GM19351 (cell line): Measurements from ENCODE around the gene DOCK4.

Experiments
- ATAC-seq: cut with Tn5 transposase; IDR thresholded peaks from one replicate; pipeline ENCODE4 v1.9.1; 2021; ENCODE audit warnings: mild to moderate bottlenecking, moderate library complexity; ENCODE audit not compliant: unreplicated experiment

DOCK4 gene

GRCh38 chr7:112190120-112190519 lies 16.1 kb downstream of the DOCK4 start:
- ATAC-seq: no peak

GRCh38 chr7:112189691-112190090 lies 16.5 kb downstream of the DOCK4 start:
- ATAC-seq: no peak

- no peak for ATAC-seq
Measured at GRCh38 chr7:112188257-112188656, 17.9 kb downstream of the DOCK4 start.

GRCh38 chr7:112186300-112186699 lies 19.9 kb downstream of the DOCK4 start:
- no peak for ATAC-seq

- no peak for ATAC-seq
Measured at GRCh38 chr7:112185005-112185834, 21.0 kb downstream of the DOCK4 start.

GRCh38 chr7:112184455-112184854 lies 21.7 kb downstream of the DOCK4 start:
- no peak for ATAC-seq

- no peak for ATAC-seq
Measured at GRCh38 chr7:112183266-112183665, 22.9 kb downstream of the DOCK4 start.

- ATAC-seq: no peak
Measured at GRCh38 chr7:112182749-112183148, 23.4 kb downstream of the DOCK4 start.

GRCh38 chr7:112180223-112180622 lies 26.0 kb downstream of the DOCK4 start:
- no peak for ATAC-seq

GRCh38 chr7:112176693-112177415 lies 29.3 kb downstream of the DOCK4 start:
- no peak for ATAC-seq

- ATAC-seq: no peak
Measured at GRCh38 chr7:112176241-112176640, 30.0 kb downstream of the DOCK4 start.

GRCh38 chr7:112174192-112174591 lies 32.0 kb downstream of the DOCK4 start:
- ATAC-seq: no peak

GRCh38 chr7:112173568-112173905 lies 32.7 kb downstream of the DOCK4 start:
- no peak for ATAC-seq

GRCh38 chr7:112172870-112173567 lies 33.2 kb downstream of the DOCK4 start:
- ATAC-seq: no peak

- ATAC-seq: no peak
Measured at GRCh38 chr7:112171673-112172072, 34.5 kb downstream of the DOCK4 start.

- ATAC-seq: no peak
Measured at GRCh38 chr7:112168915-112169314, 37.3 kb downstream of the DOCK4 start.

- no peak for ATAC-seq
Measured at GRCh38 chr7:112167147-112167546, 39.1 kb downstream of the DOCK4 start.

GRCh38 chr7:112162784-112163506 lies 43.3 kb downstream of the DOCK4 start:
- ATAC-seq: no peak

- no peak for ATAC-seq
Measured at GRCh38 chr7:112162142-112162766, 43.9 kb downstream of the DOCK4 start.

- no peak for ATAC-seq
Measured at GRCh38 chr7:112161253-112162141, 44.7 kb downstream of the DOCK4 start.
